ENCODE data around the gene OTOG.
A peak's percentile ranks its signal among the peaks of the same experiment; 100 is the strongest.

The OTOG gene, protein sequence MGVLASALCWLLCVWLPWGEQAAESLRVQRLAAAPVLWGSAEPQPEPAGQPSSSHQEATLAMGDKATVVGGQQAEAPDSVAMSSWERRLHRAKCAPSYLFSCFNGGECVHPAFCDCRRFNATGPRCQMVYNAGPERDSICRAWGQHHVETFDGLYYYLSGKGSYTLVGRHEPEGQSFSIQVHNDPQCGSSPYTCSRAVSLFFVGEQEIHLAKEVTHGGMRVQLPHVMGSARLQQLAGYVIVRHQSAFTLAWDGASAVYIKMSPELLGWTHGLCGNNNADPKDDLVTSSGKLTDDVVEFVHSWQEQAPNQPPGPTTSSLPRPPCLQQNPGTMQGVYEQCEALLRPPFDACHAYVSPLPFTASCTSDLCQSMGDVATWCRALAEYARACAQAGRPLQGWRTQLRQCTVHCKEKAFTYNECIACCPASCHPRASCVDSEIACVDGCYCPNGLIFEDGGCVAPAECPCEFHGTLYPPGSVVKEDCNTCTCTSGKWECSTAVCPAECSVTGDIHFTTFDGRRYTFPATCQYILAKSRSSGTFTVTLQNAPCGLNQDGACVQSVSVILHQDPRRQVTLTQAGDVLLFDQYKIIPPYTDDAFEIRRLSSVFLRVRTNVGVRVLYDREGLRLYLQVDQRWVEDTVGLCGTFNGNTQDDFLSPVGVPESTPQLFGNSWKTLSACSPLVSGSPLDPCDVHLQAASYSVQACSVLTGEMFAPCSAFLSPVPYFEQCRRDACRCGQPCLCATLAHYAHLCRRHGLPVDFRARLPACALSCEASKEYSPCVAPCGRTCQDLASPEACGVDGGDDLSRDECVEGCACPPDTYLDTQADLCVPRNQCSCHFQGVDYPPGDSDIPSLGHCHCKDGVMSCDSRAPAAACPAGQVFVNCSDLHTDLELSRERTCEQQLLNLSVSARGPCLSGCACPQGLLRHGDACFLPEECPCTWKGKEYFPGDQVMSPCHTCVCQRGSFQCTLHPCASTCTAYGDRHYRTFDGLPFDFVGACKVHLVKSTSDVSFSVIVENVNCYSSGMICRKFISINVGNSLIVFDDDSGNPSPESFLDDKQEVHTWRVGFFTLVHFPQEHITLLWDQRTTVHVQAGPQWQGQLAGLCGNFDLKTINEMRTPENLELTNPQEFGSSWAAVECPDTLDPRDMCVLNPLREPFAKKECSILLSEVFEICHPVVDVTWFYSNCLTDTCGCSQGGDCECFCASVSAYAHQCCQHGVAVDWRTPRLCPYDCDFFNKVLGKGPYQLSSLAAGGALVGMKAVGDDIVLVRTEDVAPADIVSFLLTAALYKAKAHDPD (N-terminal part only)

DNA sequence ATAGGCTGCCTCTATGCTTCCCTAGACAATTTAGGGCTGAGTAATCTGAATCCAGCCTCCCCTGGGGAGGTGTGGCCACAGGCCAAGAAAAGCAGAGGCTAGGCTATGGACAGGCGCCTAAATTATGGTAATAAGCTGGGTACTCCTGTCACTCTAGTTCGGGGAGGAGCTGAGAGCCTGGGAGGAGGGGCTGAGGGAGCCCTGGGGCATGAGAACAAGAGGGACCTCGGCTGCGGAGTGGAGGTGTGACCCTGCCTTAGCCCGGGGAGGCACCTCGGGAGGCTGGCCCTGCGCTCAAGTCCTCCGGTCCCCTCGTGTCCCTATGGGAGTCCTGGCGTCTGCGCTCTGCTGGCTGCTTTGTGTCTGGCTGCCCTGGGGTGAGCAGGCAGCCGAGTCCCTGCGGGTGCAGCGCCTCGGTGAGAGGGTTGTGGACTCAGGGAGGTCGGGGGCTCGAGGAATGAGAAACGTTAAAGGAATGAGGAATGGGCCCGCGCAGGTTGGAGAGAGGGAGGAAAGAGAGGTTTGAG lies at the start of gene OTOG:
Gene OTOG (plus strand): TSS at position 209 of the 527 bp plus-strand sequence. CDS start 114 bp downstream, at position 323.
- no peak for DNase-seq

DNA sequence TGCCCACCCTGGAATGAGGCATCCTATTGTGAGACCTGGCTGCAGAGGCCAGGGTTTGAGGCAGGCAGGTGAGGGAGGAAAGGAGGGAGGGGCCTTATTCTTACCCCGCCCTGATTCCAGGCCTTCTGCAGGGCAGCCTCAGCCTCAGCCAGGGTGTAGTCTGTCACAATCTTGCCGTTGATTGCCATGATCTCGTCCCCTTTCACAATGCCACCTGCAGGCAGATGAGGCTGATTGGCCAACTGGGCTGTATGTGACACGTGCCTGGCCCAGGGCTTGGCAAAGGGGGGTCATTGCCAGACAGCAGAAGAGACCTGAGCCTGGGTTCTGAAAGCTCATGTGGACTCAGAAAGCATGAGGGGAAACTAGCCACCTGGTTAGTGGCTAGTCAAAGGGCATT lies 49.0 kb upstream of the OTOG start:
- DNase-seq: no peak

DNA sequence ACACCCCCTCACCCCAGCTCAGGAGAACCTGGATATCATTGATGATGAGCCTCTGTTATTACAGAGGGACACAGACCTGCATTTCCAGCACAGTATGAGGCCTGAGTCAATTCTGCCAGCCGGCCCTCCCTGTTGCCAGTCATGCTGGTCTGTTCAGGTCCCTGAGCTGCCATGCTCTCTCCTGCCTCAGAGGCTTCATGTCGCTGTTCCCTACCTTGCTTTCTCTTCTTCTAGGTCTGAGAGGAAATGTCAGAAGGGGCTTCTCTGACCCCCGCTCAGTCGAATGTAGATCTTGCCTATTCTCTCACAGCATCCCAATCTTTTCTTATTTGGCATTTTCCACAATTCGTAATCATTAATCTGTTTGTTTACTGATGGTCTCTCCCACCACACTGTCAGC lies 48.6 kb upstream of the OTOG start:
- DNase-seq: no peak

DNA sequence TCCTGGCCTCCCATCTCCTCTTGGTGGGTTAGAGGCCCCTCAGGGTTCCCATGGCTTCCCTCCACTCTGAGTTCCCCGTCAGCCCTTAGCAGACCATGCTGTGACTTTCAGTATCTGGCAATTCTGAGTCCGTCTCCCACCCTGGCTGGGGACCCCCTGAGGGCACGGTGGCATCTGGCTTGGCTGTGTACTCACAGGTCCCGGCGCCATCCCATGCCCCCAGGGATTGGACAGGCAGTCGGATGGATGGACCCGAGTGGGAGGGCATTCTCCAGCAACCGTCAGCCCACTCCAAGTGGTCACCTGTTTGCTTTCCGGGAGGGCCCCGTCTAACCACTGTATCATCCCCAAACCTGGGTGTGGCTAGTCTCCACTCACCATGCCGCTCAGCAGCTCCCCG lies 46.4 kb upstream of the OTOG start:
- no peak for DNase-seq

DNA sequence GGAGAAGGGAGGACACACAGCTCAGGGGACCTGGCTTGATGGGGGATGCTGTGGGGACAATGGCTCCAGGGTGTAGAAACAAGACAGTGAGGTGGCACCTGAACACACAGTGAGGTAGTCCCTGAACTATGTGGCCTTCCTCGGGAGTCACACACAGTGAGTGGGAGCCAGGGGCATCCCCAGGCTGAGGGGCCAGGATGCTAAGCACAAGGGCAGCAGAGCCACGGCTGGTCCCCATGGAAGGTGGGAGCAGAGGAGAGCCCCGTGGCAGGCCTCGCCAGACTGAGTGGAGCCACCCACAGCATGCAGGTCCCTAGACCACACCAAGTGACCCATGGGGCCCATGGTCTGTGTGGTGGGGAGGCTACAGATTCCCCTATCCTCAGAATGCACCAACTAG lies 44.4 kb upstream of the OTOG start:
- DNase-seq: no peak

DNA sequence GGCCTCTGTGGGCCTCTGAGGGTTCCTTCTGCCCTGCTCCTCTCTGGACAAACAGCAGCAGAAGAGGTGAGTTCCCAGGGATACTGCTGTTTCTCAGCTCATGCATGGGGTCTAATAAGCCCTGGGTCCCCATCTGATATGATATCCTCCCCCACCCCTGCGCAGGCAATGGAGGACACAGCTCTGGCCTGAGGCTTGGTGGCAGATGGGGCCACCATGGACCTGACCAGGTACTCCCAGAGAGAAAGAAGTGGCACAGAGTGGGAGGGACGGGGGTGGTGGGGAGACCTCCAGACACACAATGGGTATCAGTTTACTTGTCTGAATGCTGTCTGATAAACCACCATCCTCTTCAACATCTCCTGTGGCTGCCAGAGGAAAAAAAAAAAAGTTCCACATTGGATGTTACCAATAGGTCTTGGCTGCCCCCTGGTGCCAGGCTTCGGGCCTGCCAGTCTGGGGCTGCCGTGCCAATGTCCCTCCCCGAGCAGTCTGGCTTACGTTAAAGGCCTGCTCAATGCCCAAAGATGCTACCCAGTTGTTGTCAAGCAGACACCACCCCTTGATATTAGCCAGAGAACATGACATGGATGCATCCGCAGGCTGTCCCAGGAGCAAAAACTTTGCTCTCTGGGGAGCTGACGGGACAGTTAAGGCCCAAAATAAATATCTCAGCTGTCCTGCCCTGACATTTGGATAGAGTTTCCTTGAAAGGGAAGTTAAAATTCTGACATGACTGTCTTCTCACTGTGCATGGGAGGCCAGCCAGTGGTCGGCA lies 42.5 kb upstream of the OTOG start:
- peak; percentile 87 for DNase-seq

DNA sequence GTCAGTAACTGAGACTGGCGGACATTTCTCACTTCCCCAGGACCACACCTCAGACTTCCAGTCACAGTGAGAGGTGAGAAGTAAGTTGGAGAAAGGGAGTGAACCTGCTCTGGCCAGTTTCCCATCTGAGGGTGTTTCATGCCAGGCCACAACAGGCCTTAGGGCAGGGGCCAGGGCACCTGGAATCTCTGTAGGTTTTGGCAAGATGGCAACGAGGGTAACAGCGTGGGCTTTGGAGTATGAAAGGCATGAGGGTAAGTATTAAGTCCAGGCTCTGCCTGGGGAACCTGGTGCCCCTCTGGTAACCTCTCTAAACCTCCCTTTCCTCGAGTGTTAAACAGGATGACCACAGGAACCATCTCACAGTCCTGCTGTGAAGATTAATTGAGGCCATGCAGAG lies 41.9 kb upstream of the OTOG start:
- DNase-seq: no peak

DNA sequence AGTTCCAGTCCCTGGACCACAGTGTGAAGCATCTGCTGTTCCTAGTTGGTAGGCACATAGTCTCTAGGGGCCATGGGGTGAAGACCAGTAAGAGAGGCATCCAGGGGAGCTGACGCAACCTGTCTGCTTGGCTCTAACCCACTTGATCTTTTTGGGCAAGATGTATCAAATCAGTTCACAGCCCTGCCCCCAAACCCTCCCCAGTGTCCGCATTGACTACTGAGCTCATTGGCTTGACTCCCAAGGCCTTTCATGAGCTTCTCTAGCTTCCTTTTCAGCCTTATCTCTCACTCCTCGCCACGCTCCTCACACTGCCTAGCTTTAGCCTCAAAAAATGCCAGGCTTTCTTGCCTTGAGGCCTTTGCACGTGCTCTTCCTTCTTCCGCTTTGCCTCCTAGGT lies 40.7 kb upstream of the OTOG start:
- no peak for DNase-seq

DNA sequence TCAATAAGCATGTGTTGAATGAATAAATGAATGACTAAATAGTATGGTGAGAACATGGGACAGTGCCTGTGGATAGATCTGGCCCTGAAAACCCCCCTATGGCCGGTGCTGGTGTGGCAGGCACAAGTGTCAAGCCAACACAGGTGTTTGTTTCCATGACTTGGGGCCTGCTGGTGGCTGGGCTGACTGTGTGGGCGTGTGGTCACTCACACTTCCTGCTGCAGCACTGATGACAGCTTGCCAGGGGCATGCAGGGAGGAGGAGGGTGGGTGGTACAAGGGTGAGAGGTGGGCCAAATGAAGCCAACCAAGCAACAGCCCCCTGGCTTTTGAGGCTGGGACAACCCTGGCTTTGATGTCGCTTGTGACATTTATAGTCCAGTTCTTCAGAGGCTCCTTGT lies 40.1 kb upstream of the OTOG start:
- DNase-seq: no peak

DNA sequence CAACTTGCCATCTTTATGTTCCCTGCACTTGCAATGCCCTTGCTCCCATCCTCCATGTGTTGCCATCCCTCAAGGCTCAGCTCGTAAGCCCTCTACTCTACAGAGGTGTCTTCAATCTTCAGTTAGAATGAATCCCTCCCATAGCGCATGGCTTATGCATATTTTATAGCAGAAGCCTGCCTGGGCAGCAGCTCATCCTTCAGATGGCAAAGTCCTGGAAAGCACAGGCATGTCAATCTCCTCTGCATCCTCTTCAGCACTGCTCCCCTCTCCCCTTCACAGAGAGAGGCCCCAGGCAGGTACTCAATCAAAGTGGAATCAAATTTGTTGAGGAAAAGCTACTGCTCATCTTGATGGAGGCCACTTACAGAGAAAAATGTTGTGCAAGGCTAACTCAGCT lies 39.3 kb upstream of the OTOG start:
- DNase-seq: no peak

DNA sequence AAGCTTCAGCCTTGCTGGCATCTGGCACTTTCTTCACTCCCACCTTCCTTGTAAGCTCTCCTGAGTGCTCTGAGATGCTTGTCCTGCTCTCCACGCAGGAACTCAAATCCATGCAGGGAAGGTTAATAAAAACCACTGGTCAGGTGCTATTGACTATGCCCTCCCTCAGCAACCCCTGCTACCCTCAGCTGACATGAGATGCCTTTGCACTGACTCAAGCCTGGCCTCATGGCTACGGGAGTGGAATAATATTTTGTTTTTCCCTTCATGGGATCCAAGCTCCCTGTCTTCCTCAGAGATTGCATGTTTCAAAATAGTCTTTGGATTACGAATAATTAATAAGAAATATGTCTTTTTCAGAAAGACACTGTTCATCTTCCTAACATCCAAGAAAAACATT lies 38.8 kb upstream of the OTOG start:
- no peak for DNase-seq

DNA sequence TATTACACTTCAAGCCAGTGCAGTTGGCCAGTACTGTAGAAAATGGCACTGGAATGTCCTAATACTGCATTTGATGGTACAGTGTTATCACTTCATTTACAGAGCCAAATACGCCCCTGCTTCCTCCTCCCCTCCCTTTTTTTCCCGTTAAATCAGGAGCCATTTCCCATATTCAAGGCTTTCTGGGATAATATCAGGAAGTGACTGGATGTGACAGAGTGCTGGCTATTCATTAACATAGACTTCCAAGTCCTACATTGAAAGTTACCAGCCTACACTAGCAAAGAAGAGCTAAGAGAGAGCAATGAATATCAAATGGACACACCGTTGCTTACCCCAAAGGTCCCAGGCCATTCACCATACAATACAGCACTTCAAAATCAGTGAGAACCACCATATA lies 38.3 kb upstream of the OTOG start:
- no peak for DNase-seq

DNA sequence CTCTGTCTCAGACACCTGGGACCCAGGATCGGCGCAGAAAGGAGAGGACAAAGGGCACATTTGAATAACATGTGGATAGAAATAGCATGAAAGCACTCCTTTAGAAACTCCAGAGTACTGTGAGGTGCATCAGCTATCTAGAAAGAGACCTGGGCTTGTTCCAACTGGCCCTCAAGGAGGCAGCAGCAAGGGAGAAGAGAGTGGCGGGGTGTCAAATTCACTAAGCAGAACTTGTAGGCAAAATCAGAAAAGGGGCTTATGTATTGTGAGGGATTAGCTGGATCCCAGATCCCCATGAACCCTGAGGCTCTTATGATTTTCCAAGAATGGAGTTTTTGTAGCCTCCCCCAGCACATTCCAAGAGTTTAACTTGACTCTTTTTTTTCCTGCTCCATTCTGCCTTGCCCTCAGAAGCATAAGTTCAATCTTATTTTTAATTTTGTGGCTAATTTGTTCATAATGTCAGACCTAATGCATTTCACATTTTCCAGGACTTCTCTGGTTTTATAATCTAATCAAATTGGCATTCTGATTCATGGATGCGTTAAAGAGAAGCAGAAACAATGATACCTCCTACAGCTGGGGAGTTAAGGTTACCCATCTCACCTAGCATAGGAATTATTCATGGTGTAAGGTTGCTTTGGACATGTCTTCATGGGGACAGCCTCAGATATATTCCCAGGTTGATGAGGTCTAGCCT lies 36.4 kb upstream of the OTOG start:
- DNase-seq: no peak

DNA sequence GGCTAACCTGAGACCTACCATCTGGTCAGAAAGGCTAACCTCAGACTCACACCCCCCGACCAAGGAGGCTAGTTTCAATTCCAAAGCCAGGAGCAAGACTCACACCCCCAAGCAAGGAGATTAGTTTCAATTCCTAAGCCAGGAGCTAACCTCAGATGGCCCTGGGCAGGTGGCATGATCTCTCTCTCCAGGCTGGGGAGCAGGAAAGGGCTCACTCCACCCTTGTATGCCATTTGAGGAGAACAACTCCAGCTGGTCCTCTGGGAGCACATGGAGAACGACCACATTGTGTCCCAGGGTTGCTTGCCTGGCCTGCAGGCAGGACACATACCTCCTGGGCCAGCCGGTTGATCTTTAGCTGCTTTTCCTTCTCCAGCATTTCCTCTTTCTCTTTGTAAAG lies 35.5 kb upstream of the OTOG start:
- no peak for DNase-seq

DNA sequence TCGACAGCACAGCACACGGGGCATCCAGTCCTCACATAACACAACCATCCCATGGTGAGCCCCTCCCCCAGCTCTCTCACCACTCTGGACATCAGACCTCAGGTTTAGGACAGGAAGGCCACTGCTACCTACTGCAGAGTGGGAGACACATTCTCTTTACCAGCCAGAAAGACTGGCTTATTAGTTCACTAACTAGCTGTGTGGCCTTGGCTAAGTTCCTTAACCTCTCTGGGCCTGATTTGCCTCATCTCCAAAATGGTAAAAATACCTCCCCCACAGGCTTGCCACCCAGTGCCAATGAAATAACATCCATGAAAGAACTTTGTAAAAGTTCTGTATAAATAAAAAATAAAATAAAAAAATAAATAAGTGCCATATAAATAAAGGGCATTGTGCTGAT lies 35.0 kb upstream of the OTOG start:
- no peak for DNase-seq

DNA sequence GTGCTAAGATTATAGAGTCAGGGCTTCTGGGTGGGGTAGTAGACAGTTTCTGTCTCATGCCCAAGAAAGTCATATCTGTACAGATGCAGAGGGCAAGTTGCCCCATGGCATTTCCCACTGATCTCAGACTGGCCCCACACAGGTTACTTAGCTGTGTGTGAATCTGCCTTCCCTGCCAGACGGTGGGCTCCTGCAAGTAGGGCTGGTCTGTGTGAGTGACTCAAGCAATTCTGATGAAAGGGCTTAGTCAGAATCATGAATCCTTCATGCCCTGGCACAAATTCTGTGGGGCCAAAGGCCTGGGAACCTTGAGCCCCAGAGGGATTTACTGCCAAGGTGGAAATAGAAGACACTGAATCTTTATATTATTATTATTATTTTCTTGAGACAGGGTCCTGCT lies 33.2 kb upstream of the OTOG start:
- DNase-seq: no peak

DNA sequence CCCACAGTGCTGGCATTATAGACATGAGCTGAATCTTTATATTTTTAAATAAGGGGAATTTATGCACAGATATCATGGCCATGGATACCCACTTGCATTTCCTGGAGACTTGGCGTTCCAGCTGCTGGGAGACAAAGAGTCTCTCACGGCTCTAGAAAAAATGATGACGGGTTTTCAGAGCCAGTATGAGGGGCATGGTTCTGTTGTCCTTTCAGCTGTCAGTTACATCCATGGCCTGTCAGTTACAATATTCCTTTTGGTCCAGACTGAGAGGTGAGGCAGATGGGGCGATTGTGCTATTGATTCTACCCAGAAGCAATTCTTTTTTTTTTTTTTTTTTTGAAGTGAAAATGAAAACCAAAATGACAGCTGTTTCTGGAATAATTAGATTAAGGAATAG lies 32.6 kb upstream of the OTOG start:
- DNase-seq: no peak

DNA sequence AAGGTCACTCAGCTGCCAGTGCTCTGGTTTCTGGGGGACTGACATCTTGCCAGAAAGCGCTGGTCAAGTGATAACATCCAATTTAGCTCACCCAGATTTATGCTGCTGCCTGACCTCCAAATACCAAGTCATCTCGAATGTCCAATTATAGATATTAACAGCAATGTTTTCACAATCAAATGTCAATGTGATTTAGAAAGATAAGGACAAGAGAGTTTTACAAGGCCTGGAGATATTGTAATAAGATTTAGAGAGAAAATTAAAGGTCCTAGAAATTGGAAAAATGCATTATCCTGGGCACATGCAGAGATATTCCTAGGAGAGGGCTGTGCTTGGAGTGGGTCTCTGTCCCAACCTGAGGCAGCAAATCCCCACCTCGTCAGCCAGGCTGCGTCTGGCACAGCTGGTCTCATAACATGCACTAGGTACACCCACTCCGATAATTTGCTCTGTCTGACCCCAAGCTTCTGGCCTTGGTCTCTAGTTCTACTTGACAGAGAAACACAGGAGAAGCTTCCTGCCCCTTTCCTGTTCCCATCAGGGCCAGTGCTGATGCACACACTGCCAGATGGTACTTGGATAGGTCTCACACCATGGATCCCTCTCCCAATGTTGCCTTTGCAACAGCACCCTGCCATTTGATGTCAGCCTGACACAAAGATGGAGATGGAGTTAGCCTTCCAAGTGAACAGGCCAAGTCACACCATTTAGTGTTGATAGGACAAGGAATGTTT lies 31.4 kb upstream of the OTOG start:
- no peak for DNase-seq

DNA sequence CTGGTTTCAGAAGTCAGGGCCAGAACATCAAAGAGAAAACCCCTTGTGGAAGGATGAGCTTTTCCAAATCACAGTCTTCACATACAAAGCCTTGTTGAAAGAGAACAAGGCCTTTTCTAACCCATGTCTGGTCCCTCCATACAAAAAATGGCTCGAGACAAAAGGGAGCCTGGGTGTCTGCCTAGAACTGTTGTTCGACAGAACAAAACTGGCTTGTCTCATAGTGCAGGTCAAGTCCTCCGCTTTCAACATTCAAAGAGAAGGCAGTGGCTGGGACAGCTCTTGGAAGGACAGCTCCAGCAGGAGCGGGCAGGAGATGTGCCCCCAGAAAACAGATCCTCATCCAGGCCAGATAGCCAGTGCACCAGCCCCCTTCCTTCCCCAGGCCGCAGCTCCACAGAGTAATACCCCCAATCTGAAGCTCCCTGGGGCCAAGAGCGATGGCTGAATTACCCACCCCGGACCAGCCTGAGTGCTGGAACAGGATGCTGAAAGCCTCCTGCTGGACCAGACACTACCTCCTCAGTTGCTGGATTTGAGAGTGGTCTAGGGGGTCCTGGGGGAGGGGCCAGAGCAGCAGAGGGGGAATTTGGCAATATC lies 30.4 kb upstream of the OTOG start:
- no peak for DNase-seq

DNA sequence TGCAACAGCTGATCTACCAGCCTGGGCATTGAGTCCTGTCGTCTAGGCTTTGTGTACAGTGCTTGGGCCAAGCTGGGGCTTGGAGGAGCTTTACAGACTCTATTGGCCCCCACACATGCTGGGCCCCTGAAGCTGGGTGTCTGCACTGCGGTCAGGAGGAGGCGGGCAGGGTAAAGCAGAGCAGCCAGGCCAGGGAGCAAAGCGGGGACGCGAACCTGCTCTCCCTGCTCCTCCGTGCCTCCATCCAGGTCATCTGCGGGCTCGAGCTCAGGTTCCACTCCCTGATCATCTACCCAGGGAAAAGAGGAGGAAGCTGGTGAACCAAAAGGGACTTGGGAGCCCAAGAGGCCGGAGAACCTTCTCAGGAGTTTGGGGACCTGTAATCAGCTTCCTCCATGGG lies 29.9 kb upstream of the OTOG start:
- DNase-seq: no peak
